Mucosa of rectum (tissue), 2 donors: ENCODE data around the gene ETHE1.
"Not testable (repeated sequence)": the region's sequence is repeated elsewhere in the genome, so short reads cannot be mapped to it uniquely, and the experiment has no call there.

ENCODE experiments used
- H3K27ac ChIP-seq, 2 donors: one replicate each; pipeline ENCODE4 v1.7.0; 2013; ENCODE audit warnings: inconsistent platforms in 2 of 2, low read depth in 2 of 2, low read length in 2 of 2
- H3K27me3 ChIP-seq, 2 donors: one replicate each; pipeline ENCODE4 v1.7.0; 2013; ENCODE audit warnings: low read length in 2 of 2; ENCODE audit not compliant: control insufficient read depth in 2 of 2, insufficient read depth in 2 of 2
- H3K36me3 ChIP-seq, 2 donors: one replicate each; pipeline ENCODE4 v1.7.0; 2013; ENCODE audit warnings: low read length in 2 of 2; ENCODE audit not compliant: control insufficient read depth in 2 of 2, insufficient read depth in 2 of 2
- H3K4me1 ChIP-seq, 2 donors: one replicate each; pipeline ENCODE4 v1.7.0; 2013; ENCODE audit warnings: low read length in 2 of 2, mild to moderate bottlenecking in 1 of 2; ENCODE audit not compliant: control insufficient read depth in 2 of 2, insufficient read depth in 2 of 2
- H3K4me3 ChIP-seq, 2 donors: one replicate each; pipeline ENCODE4 v1.7.0; 2013; ENCODE audit warnings: low read length in 2 of 2
- H3K9ac ChIP-seq, 2 donors: one replicate each; pipeline ENCODE4 v1.7.0; 2013; ENCODE audit warnings: low read length in 2 of 2, low read depth in 1 of 2, mild to moderate bottlenecking in 1 of 2
- H3K9me3 ChIP-seq, 2 donors: one replicate each; pipeline ENCODE4 v1.7.0; 2013; ENCODE audit warnings: low read length in 2 of 2; ENCODE audit not compliant: control insufficient read depth in 2 of 2
- donor health status: healthy.
- donor health status: Normal muscosa, but diverticular disease.

Gene ETHE1

GRCh38 chr19:43523696-43524095, 3.3 kb downstream of the ETHE1 start:
- Histone ChIP-seq H3K4me1 (peaks cover 26 to 35% of the 10 kb centered on the region in 2 donors), H3K36me3 (peaks cover 10 to 19% of the 10 kb centered on the region in 2 donors)
- not testable (repeated sequence) for H3K27me3 ChIP-seq, H3K4me3 ChIP-seq, H3K9me3 ChIP-seq, H3K27ac ChIP-seq, H3K9ac ChIP-seq

- H3K9me3 ChIP-seq: no peaks in the 10 kb centered on the region
- no peak overlapping the region for H3K27ac ChIP-seq
- H3K4me1 ChIP-seq: peaks cover 26 to 35% of the 10 kb centered on the region in 2 donors
- no peak overlapping the region for H3K9ac ChIP-seq
- no peak overlapping the region for H3K4me3 ChIP-seq
- H3K36me3 ChIP-seq: peaks cover 10 to 19% of the 10 kb centered on the region in 2 donors
- H3K27me3 ChIP-seq: no peaks in the 10 kb centered on the region
These were observed 4.1 kb downstream of the ETHE1 start for GRCh38 chr19:43522929-43523328.

DNA sequence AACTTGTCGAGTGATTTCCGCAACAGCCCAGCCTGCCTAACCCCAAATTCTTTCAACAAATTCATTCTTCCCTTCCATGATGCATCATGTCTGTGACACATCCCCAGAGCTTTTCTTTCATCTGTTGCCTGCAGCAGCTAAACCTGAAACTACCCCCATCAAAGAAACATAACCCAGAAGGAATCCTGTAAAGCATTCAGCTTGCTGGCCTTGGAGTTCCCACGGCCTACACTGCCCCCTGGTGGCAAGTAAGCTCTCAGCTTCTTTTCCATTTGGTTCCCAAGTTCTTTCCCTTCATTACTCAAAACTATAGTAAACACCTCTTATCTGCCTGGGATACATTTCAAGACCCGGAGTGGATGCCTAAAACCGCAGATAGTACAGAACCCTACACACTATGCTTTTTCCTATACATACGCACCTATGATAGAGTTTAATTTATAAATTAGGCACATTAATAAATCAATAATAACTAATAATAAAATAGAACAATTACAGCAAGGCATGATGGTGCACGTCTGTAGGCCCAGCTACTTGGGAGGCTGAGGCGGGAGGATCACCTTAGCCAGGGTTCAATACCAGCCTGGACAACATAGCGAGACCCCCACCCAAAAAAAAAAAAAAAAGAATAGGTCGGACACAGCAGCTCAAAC, 7.4 kb downstream of the ETHE1 start:
- Histone ChIP-seq H3K27ac (no peak overlapping the region), H3K27me3 (no peaks in the 10 kb centered on the region), H3K9me3 (no peaks in the 10 kb centered on the region), H3K4me1 (peaks cover 12 to 14% of the 10 kb centered on the region in 2 donors), H3K9ac (no peak overlapping the region), H3K36me3 (peaks cover 19 to 27% of the 10 kb centered on the region in 2 donors), H3K4me3 (no peak overlapping the region)

- Histone ChIP-seq H3K9ac (no peak overlapping the region), H3K27me3 (no peaks in the 10 kb centered on the region), H3K4me1 (peaks cover 2 to 4% of the 10 kb centered on the region in 2 donors), H3K27ac (no peak overlapping the region), H3K4me3 (no peak overlapping the region), H3K9me3 (no peaks in the 10 kb centered on the region), H3K36me3 (peaks cover 18 to 29% of the 10 kb centered on the region in 2 donors)
These were observed 8.9 kb downstream of the ETHE1 start for GRCh38 chr19:43518051-43518450.

GRCh38 chr19:43512399-43512798, 14.6 kb downstream of the ETHE1 start:
- not testable (repeated sequence) for H3K9ac ChIP-seq, H3K4me3 ChIP-seq, H3K4me1 ChIP-seq, H3K27ac ChIP-seq, H3K9me3 ChIP-seq, H3K27me3 ChIP-seq
- peaks cover 37 to 43% of the 10 kb centered on the region in 2 donors for H3K36me3 ChIP-seq

DNA sequence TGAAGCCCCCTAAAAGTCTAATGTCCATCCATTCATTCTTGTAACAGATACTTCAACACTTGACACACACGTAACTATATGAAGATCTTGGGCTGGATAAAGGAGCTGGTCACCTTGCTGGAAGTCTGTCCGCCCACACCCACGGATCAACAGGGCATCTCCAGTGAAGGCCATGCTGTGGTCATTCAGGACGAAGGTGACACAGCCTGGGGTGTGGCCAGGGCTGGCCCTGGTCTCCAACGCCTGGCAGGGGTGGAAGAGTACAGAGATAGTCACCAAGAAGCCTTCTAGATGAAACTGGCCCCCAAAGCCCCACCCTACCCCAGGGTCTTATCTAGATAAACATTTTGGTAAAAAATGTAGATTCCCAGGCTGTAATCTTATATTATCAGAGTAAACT, 15.7 kb downstream of the ETHE1 start:
- peaks cover 28 to 40% of the 10 kb centered on the region in 2 donors for H3K36me3 ChIP-seq
- no peak overlapping the region for H3K27ac ChIP-seq
- no peaks in the 10 kb centered on the region for H3K4me1 ChIP-seq
- H3K9ac ChIP-seq: no peak overlapping the region
- no peak overlapping the region for H3K4me3 ChIP-seq
- H3K27me3 ChIP-seq: no peaks in the 10 kb centered on the region
- H3K9me3 ChIP-seq: no peaks in the 10 kb centered on the region

DNA sequence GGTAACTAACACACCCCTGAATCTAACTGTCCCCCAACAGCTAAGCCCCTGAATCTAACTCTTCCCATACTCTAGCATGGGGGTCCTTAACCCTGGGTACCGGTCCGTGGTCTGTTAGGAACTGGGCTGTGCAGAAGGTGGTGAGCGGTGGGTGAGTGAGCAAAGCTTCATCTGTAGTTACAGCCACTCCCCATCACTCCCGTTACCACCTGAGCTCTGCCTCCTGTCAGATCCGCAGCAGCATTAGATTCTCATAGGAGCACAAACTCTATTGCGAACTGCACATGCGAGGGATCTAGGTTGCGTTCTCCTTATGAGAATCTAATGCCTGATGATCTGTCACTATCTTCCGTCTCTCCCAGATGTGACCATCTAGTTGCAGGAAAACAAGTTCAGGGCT, 16.3 kb downstream of the ETHE1 start:
- Histone ChIP-seq H3K36me3 (peaks cover 32 to 45% of the 10 kb centered on the region in 2 donors), H3K4me1 (no peaks in the 10 kb centered on the region), H3K9me3 (no peaks in the 10 kb centered on the region), H3K27me3 (no peaks in the 10 kb centered on the region), H3K4me3 (no peak overlapping the region), H3K9ac (no peak overlapping the region), H3K27ac (no peak overlapping the region)

DNA sequence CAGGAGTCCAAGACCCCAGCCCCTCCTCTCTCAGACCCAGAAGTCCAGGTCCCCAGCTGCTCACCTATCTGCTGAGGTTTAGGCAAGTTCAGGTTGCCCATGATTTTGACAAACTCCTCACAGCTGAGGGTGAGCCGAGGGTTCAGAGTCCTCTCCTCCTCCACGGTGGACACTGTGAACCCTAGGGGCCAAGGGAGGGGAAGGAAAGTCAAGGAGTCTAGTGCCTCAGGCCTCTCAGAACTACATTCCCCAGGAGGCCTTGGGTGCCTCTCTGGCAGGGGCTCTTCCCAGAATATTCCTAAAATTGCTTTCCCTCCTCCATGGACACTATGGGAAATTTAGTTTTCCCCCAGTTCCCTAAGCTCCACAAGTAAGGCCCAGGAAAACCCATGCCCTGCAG, 19.1 kb downstream of the ETHE1 start:
- Histone ChIP-seq H3K27me3 (no peaks in the 10 kb centered on the region), H3K36me3 (peaks cover 32 to 37% of the 10 kb centered on the region in 2 donors), H3K27ac (no peak overlapping the region), H3K9ac (no peak overlapping the region), H3K4me3 (no peak overlapping the region), H3K4me1 (peaks cover 6 to 8% of the 10 kb centered on the region in 2 donors), H3K9me3 (no peaks in the 10 kb centered on the region)

DNA sequence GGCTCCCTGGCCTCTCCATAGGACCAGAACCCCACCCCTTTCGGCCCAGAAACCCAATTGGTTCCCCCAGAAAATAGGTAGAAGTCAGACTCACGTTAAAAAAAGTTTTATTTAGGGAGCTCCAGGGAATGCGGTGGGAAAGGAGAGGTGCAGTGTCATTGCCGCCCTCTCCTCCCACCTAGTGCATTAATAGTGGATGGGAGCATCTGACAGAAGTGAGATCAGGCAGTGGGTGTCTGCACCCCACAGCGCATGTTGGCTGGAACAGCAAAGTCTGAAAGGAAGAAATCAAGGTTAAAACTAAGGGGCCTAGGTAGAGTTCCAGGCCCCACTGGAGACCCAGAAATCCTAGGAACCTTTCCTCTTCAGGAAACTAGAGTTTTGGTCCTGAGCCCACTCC, 20.4 kb downstream of the ETHE1 start:
- peaks cover 6 to 8% of the 10 kb centered on the region in 2 donors for H3K4me1 ChIP-seq
- peaks cover 32 to 37% of the 10 kb centered on the region in 2 donors for H3K36me3 ChIP-seq
- no peaks in the 10 kb centered on the region for H3K27me3 ChIP-seq
- no peak overlapping the region for H3K27ac ChIP-seq
- no peaks in the 10 kb centered on the region for H3K9me3 ChIP-seq
- no peak overlapping the region for H3K9ac ChIP-seq
- no peak overlapping the region for H3K4me3 ChIP-seq

DNA sequence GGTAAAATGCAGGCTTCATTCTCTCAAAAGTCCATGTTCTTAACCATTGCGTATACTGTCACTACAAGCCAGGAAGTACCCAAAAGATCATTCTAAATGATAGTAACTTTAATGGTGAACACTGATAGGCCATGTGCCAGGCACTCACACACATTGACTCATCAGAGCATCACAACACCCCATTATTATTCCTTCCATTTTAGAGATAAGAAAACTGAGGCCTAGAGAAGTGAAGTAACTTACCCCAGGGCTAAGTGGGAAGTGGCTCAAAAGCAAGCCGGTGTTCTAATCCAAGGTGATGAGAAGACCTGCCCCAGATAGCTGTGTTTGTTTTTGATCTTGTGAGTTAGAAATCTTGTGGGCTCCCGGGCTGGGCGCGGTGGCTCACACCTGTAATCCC, 21.1 kb downstream of the ETHE1 start:
- Histone ChIP-seq H3K27me3 (no peaks in the 10 kb centered on the region), H3K9ac (no peak overlapping the region), H3K4me3 (no peak overlapping the region), H3K27ac (no peak overlapping the region), H3K4me1 (peaks cover 6 to 8% of the 10 kb centered on the region in 2 donors), H3K36me3 (peaks cover 28 to 35% of the 10 kb centered on the region in 2 donors), H3K9me3 (no peaks in the 10 kb centered on the region)

DNA sequence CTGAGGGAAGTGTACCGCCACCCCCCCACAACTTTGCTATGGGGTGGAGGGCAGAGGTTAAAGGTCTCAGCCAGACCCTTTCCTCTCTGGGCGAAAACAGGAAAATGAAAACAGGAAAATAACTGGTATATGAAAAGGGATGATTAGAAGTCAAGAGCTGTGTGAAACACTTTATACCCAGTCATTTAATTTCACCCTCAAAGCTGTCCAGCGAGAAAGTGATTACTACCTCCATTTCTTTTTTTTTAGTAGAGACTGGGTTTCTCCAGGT, 21.9 kb downstream of the ETHE1 start:
- Histone ChIP-seq H3K27me3 (no peaks in the 10 kb centered on the region), H3K9ac (peak overlapping the region in 1 of 2 donors; percentile 82), H3K4me1 (peaks cover 6 to 8% of the 10 kb centered on the region in 2 donors), H3K4me3 (no peak overlapping the region), H3K36me3 (peaks cover 23 to 30% of the 10 kb centered on the region in 2 donors), H3K27ac (peak overlapping the region; percentile 38 to 83), H3K9me3 (no peaks in the 10 kb centered on the region)
